GM18502 (cell line): Measurements from ENCODE around the gene SETD4.

ENCODE experiments used
- ATAC-seq: cut with Tn5 transposase; IDR thresholded peaks from one replicate; pipeline ENCODE4 v1.9.1; 2021; ENCODE audit warnings: mild to moderate bottlenecking; ENCODE audit not compliant: unreplicated experiment, poor library complexity

SETD4 gene

DNA sequence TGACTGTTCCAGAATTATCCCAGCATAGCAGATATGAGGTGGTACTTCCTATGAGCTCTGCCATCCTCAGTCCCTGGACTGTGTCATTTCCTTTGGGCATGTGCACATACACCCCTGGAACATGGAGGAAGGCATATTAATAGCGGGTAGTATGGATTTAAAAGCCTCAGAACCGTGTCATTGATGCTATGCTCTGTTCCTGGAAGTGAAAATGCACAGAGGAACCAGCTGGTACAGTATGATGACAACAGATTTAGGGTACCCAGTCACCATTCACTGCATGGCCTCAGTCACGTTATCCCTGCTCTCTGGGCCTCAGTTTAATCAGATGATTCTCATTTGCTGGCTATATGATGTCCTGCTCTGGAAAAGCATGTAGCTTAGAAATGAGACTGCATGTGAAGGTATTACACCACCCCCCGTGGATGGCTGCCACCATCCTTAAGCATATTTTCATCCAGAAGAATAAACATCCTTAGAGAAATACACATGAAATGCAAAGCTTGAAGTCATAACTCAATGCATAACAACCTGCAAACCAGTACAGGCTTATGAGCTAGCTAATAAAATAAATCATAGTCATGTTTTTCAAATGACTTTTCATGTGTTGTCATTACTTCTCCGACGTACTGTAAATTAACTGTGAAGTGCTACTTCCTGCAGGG, 37.8 kb downstream of the SETD4 start:
- ATAC-seq, result no peak

DNA sequence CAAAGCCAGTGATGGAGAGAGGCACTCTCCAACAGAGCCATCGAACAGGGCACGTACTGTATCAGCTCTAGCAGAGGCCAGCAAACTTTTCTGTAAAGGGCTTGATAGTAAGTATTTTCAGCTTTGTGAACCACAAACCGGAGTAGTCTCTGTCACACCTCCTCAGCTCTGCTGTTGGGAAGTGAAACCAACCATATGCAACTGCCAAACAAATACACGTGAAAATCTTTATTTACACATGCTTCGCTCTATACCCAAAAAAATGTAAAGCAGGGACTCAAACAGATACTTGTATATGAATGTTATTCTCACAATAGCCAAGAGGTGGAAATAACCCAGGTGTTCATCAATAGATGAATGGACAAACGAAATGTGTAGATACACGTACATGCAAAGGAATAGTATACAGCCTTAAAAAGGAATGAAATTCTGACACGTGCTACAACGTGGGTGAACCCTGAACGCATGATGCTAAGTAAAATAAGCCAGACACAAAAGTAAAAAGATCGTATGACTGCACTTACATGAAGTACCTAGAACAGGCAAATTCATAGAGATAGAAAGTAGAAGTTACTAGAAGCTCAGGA, 39.0 kb downstream of the SETD4 start:
- ATAC-seq, result peak; percentile 77

DNA sequence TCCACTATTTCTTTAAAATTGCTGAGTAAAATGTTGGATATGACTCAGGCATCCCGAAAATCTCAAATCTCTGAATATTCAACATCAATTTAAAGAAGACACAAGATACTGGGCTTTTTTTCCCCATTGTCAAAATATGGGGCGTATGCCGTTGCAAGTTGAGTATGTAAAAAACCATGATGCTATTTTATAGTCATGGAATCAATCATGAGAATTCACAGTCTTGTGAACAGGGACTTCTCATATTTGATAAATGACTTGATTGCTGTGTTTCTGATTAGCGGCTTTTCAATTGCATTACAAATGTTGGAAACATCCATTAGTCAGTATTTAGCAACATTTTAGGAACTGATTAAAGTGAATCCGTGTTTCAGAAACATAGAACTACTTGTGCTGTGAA, 45.3 kb downstream of the SETD4 start:
- ATAC-seq, result no peak

DNA sequence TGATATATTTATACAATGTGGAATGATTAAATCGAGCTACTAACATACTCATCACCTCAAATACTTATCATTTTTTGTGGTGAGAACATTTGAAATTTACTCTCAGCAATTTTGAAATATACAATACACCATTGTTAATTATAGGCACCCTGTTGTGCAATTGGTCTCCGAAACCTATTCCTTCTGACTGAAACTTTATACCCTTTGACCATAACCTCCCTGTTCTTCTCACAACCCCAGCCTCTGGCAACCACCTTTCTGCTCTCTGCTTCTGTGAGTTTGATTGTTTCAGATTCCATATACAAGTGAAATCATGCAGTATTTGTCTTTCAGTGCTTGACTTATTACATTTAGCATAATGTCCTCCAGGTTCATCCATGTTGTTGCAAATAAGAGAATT, 49.5 kb downstream of the SETD4 start:
- no peak for ATAC-seq

DNA sequence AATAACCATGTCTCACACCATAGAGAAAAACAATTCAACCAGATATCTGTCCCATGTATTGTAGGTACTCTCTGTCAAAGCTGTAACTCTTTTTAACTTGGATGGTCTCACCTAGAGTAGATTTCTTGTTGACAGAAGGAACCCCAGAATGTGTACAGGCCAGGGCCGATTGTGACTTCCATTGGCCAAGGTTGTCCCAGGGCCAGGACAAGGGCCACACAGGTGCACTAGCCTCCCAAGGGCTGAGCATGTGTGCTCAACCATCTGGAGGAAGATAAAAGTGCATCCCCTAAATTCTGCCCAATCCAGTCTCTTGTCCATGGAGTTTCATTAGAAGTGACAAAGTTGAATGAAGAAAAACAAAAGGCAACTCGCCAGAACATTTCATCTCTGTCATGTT, 51.8 kb downstream of the SETD4 start:
- ATAC-seq, result no peak

DNA sequence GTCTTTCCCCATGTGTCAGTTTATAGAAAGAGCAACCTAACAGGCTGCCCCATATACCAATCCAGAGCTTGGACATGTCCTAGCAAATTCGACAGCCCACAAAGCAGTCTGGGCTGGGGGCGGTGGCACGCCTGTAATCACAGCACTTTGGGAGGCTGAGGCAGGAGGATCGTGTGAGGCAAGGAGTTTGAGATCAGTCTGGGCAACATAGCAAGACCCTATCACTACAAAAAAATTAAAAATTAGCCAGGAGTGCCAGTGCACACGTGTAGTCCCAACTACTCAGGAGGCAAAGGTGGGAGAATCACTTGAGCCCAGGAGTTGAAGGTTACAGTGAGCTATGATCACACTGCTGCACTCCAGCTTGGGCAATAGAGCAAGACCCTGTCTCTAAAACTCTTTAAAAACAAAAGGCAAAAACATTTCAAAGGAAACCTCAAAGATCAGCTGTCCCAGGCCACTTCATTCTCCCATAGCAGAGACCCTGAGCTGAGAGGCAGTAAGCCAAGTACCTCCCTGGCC, 54.4 kb downstream of the SETD4 start:
- no peak for ATAC-seq

DNA sequence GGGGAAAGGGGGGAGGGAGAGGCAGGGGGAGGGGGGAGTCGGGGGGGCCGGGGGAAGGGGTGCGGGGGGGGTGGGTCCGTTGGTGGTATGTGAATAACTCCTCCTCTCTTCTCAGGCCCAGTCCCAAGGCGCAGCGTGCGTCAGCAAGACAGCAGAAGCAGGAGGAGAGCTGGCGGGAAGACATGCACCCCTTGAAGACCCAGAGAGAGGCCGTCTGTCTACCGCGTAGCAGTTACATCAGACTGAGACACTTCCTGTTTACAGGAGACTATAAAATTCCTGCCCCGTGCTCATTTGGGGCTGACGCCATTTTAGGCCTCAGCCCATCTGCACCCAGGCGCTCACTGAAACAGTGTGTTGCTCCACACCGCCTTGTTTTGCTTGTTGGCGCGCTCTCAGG, 55.3 kb downstream of the SETD4 start:
- no peak for ATAC-seq

DNA sequence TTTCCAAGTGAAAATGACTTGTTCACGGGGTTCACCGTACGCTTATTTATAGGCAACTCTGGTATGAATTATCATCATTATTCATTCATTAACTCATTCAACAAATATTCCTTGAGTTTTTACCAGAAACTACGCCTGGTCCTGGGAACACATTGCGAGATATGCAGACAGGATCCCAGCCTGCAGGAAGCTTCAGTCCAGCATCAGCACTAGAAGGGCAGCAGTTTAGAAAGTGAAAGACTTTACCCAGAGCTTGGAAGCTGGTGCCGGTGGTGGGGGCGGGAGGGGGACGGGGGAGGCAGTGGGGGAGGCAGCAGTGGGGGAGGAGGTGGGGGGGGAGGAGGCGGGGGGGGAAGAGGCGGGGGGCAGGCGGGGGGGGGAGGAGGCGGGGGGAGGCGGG, 55.9 kb downstream of the SETD4 start:
- no peak for ATAC-seq

DNA sequence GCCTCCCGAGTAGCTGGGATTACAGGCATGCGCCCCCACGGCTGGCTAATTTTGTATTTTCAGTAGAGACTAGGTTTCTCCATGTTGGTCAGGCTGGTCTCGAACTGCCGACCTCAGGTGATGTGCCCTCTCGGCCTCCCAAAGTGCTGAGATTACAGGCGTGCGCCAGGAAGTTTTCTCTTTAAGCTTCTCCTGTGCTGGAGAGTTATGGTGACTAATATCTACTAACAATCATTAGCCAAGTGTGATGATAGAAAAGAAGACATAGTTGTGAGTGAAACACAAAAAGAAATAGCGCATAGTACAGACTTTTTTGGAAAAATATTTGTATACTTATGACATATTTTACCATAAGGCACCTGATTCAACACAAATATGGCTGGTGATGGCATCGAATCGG, 56.5 kb downstream of the SETD4 start:
- ATAC-seq, result no peak

DNA sequence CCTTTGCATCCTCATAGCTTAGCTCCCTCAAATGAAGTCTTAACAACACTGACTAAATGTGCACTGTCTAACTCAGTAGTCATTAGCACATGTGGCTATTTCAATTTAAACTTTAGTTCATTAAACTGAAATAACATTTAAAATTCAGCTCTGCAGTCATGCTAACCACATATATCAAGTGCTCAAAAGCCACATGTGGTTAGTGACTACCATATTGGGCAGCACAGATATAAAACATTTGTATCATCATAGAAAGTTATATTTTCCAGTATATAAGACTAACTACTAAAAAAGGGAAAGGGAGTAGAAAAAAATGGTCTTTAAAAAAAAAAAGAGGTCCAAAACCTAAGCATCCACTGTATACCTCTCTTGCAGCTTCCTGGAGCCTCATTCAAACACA, 64.1 kb downstream of the SETD4 start:
- no peak for ATAC-seq

DNA sequence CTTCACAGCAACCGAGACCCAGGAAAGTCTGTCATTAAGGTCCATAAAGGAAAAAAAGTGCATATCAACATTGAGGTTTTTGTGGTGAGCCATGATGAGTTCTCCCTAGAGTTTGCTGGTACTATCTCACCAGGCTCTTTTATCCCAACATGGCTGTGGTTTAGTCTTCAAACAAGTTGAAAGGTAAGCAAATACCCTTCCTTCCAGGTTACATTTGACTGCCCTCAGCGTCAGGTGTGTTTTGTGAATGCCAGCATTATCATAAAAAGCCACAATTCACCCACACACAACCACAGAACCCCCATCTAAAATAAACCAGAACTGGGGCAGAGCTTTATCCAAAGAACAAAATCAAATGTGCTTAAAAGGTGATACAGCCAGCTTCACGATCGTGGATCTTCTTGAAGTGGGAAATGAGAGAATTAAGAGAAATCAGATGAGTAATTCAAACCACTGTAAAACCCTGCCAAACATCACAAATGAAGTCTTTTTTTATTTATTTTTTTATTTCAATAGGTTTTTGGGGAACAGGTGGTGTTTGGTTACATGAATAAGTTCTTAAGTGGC, 64.7 kb downstream of the SETD4 start:
- ATAC-seq, result no peak

DNA sequence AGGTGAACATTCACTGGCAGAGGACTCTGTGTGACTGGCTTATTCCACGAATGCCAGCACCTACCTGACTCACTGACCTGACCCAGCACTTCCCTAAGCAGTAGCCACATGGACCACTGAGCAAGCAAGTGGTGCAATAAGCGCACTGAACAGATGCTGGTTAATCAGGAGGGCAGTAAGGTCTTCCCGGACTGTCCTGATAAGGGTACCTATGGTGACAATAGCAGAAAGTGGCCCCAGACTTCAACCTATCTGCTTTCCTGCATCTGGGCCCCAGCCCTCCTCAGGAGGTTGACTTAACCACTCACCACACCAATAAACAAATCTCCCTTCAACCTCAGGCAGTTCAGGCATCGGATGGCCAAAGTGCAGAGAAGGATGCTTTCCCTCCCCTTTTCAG, 65.7 kb downstream of the SETD4 start:
- no peak for ATAC-seq

DNA sequence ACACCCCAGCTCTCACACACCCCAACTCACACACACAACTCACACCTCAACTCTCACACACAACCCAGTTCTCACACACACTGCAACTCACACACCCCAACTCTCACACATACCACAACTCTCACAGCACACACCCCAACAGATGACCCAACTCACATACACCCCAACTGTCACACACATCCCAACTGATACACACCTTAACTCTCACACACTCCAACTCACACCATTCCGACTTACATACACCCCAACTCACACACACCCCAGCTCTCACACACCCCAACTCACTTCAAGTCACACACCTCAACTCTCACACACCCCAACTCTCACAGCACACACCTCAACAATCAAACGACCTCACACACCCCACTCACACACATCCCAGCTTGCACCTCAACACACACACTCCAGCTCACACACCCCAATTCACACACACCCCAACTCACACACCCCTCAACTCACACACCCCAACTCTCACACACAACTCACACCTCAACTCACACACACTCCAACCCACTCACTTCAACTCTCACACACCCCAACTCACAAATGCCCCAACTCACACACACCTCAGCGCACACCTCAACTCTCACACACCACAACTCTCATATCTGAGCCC, 66.3 kb downstream of the SETD4 start:
- no peak for ATAC-seq

DNA sequence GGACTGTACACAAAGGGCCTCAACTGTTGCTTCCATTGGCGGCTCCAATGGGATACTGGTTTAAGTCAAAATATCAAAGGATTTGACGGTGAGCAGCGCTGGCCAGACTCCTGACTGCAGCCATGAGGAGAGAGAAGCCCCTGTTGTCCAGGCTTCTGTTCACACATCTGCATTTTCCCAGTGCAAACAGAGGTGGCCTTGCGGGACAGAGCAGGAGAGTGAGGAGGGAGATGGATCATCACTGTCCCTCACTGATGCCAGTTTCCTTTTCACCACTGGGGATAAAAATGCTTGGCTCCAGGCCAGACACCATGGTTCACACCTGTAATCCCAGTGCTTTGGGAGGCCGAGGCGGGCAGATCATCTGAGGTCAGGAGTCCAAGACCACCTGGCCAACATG, 69.2 kb downstream of the SETD4 start:
- ATAC-seq, result no peak

DNA sequence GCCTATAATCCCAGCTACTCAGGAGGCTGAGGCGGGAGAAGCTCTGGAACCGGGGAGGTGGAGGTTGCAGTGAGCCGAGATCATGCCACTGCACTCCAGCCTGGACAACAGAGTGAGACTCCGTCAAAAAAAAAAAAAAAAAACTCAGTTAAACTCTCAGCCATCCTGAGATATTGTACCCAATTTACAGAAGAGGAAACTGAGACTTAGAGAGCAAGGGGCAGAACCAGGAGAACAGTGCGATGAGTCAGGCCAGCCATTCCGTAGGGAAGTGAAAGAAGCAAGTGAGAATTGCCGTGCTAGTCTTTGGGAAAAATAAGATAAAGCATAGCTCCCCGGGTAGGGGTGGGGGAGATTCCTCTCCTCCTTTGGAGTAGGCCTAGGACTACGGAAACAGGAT, 69.7 kb downstream of the SETD4 start:
- ATAC-seq, result no peak

DNA sequence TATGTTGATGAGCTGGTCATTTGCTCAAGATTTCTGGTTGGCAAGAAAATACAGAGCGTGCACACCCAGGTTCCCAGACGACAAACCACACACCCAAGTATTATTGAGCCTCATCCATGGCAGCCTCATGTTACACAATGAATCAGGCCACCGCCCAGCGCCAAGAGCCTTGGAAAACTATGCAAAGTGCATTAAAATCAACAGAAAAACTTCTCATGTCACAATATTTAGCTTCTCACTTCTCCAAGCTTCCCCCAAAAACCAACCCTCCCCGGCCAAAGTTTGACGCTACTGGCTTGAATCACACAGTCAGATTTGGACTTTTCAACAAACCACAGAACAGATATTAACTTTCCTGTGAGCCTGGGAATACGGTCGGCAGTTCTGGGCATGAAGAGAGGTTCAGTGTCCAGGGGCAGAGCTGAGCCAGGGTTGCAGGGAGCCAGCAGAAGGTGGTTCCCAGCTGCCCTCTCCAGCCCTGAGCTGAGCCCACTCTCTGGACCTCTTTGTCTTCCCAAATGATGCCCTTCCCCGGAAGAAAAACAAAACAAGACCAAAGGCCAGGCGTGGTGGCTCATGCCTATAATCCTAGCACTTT, 71.1 kb downstream of the SETD4 start:
- no peak for ATAC-seq

DNA sequence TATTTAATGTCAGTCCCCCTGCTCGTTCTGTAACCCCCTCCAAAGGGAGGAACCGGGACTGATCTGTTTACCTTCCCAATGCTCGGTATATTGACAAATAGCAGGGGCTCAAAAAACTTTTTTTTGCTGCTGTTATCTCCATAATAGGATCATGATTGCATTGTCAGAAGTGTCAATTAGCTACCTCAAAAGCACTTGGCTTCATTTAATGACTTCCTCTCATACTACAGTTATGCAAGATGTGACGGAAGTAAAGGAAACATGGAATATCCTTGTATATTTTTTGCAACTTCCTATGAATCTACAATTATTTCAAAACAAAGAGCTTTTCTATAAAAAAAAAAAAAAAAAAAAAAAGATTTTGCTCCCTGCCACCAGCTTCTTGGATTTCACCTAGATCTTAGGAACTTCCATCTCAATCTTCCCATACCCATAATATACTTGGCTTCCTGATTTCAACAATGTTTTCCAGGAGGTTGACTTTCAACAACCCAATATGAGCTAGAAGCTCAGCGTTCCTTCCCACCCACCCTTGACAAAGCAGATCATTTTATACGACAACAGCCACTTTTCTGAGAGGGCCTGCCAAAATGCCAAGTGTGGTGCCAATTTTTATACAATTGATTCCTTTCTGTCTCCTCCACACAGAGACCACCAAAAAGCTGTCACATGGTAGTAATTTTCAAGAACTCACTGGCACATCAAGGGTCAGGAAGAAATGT, 71.7 kb downstream of the SETD4 start:
- ATAC-seq, result no peak

DNA sequence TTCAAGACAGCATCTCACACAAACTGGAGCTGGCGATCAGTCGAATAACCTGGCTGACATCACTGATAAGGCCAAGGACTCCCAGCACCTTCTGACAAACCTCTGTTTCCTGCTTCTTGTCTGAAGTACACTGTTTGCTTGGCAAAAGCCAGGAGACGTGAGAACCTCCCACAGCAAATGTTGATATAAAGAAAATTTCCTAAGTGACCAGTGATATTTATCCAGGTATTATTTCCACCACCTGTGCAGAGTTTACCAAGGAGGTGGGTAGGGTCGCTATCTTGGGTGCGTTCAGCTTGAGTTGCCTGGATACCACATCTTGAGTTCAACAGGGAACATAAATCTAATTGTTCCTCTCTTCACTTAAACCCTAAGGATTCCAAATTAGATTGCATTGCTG, 72.9 kb downstream of the SETD4 start:
- ATAC-seq, result no peak

DNA sequence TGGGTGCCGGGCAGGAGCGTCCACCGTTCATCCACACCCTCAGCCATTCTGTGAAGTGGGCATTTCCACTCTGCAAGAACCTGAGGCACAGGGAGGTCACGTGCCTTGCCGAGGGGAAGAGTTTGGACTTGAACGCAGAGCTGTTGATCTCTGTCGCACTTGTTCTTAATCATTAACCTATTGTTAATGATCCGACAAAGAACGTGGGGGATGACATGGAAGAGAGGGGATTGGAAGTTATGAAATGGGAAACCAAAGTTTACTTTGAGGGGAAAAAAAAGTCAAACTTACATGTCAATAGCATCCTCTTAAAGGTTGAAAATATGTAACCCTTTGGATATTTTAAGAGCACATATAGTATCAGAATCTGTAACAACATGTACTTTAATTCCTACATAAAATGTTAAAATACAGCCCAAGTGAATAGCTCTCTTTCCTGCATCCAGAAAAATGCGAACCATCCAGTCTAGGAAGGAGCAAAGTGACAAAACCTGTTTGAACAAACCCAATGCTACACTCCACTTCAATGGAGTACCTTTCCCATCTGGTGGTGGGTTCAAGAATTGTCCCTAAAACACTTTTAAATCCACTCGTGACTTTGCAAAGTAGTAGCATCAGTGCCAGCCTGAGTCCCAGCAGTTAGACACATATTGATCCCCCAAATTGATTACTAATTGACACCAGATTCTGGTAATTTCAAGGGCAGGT, 75.5 kb downstream of the SETD4 start:
- no peak for ATAC-seq
